Activated naive CD8-positive, alpha-beta T cell treated with anti-CD3 and anti-CD28 coated beads, Interleukin-2, amount 50 U/mL, for 16 hours (primary cell): ENCODE measurements around the gene FBXO45.
A peak's percentile ranks its signal among the peaks of the same experiment; 100 is the strongest.
"Not testable (repeated sequence)": the region's sequence is repeated elsewhere in the genome, so short reads cannot be mapped to it uniquely, and the experiment has no call there.

ENCODE experiments used
- DNase-seq: peaks from one replicate; pipeline ENCODE4 v3.0.0-alpha.2; 2020; ENCODE audit warnings: low read depth, low spot score

Gene FBXO45

DNA sequence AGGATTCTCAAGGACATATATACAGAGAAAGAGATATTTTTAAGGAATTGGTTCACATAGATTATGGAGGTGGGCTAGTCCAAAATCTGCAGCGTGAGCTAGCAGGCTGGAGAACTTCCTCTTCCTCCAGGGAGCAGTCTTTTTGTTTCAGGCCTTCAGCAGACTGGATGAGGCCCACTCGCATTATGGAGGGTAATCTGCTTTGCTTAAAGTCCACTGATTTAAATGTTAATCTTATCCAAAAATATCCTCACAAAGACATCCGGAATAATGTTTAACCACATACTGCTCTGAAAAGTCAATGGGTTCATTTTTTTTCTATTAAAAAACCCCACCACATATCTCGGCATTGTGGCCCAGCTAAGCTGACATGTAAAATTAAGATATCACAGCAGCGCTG, 48.8 kb downstream of the FBXO45 start:
- DNase-seq = no peak

GRCh38 chr3:196619223-196619622, 50.8 kb downstream of the FBXO45 start:
- DNase-seq = no peak

GRCh38 chr3:196619627-196620026, 51.2 kb downstream of the FBXO45 start:
- not testable (repeated sequence) for DNase-seq

GRCh38 chr3:196620161-196620604, 51.7 kb downstream of the FBXO45 start:
- no peak for DNase-seq

DNA sequence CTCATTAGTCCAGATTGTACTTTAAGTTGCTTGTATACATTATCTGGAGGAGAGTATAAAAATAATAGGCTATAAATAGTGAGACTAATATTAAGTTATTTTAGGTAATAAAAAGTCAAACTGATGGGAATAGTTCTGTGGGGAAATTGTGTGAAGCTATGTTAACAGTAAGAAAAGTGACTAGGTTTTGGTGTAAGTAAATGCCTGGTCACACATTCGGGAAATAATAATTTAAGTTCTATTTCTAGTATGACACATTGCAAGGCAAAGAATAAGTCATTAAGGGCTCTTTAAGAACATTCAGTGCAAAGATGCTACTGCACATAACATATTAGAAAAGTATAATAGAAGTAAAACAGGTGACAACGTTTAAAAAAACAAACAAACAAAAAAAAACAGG, 52.2 kb downstream of the FBXO45 start:
- no peak for DNase-seq

DNA sequence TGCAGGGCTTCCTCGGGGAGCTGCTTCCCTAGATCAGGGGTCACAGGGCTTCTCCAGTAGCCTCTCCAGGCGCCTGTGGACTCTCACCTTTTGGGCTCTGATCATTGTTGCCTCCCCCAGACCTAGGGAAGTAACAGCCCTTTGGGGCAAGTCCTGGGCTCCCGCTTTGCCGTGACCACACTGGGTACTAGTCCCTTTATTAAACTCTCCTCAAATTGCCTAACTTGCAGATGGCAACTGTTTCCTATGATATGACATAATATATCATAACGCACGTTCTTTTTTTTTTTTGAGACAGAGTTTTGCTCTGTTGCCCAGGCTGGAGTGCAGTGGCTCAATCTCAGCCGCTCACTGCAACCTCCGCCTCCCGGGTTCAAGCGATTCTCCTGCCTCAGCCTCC, 53.2 kb downstream of the FBXO45 start:
- no peak for DNase-seq

DNA sequence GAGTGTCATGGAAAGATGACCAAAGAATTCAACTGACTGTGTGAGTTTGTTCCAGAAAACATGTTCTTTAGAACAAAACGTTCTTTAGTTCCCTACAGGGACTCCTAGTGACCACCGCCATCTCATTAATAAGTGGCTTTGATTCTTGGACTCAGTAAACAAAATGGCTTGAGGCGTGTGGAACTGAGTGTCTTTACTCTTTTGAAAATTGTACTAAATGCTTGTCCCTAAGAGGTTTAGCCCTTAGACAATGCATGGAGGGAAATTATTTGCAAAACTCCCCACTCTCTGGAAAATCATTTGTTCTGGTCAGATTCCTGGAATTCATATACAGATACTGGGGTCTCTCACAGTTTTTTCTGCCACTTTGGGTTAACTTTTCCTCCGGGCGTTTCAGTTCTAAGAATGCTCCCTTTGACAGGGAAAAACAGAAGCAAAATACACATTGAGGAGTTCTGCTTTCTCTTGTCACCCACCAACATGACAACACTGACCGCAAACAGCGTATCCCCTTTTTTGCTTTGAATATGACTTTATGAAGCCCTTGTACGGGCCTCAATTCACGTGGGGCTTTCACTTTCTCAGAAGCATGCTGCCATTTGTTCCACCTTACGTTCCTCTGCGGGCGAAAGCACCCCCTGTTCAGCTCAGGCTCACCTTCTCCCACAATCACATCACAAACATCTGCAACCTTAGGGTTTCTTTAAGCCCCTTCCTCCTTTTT, 55.8 kb downstream of the FBXO45 start:
- peak; percentile 22 for DNase-seq

DNA sequence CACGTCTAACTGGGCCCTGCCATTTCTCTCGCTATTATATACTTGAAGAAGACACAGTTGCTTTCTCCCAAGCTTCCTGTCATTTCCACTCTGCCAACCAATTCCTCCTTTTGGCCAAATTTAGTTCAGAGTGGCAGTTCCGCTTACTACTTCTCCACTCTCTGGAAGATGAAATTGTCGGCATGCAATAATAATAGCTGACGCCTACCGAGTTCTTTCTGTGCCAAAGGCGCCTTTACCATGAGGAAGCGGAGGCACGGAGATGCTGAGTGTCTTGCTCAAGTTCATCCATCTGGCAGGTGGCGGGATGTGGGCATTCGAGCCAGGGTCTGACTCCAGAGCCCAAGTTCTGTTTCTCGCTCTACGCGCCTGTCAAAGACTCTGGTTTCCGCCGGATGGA, 56.4 kb downstream of the FBXO45 start:
- DNase-seq = no peak

DNA sequence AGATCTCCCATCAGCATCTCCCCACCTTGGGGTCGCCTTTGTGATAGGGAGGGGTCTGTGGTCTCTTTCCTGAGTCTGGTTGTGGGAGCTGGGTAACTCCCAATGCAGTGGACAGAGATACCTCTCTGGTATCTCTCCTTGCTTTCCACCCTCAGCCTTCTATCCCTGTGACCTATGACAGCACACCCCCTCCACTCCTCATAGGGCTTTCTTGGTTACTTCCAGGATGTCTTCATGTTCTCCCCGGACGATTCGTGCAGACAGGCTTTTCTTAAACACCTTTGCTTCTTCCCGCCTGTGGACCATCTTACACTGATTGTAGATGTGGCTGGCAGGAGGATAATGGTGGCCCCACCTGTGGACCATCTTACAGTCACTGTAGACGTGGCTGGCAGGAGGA, 56.9 kb downstream of the FBXO45 start:
- no peak for DNase-seq

GRCh38 chr3:196627918-196628231, 59.4 kb downstream of the FBXO45 start:
- no peak for DNase-seq

DNA sequence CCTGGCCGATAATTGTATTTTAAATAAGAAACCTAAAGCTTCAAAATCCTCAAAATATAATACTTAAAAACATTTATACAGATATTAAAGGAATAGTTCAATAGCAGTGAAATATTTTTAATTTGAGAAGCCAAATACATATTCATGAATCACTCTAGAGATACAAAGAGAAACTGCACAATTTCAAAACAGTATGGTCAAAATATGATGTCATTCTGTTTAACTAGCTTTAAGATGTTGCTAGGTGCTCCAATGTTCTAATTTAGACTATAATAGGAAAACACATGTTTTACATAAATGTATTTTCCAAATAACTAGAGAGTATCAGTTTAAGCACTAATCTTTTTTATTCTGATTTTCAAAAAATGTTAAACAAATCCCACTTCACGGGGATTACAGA, 60.8 kb downstream of the FBXO45 start:
- DNase-seq = no peak

- no peak for DNase-seq
Observed at GRCh38 chr3:196631682-196632045, 63.2 kb downstream of the FBXO45 start.

- DNase-seq = peak; percentile 56
Observed at GRCh38 chr3:196632046-196632751, 63.7 kb downstream of the FBXO45 start.

- no peak for DNase-seq
Observed at GRCh38 chr3:196633555-196634151, 65.2 kb downstream of the FBXO45 start.

GRCh38 chr3:196634224-196634623, 65.8 kb downstream of the FBXO45 start:
- no peak for DNase-seq

DNA sequence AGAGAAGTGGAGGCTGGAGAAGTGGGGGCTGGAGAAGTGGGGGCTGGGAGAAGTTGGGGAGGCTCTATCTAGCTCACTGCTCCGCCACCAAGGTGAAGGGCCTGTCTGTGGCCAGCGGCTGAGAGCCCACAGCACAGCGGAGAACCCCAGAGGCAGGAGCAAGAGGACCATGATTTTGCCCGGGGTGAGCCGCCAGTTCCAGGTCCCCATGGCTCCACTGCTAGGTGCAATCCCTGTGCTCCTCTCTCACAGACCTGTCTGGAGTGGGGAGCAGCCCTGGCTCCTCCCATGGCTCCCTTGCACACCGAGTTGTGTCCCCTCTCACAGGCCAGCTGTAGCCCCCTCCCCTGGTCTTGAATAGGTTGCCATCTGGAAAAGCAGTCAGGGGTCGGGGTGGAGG, 66.4 kb downstream of the FBXO45 start:
- DNase-seq = no peak

DNA sequence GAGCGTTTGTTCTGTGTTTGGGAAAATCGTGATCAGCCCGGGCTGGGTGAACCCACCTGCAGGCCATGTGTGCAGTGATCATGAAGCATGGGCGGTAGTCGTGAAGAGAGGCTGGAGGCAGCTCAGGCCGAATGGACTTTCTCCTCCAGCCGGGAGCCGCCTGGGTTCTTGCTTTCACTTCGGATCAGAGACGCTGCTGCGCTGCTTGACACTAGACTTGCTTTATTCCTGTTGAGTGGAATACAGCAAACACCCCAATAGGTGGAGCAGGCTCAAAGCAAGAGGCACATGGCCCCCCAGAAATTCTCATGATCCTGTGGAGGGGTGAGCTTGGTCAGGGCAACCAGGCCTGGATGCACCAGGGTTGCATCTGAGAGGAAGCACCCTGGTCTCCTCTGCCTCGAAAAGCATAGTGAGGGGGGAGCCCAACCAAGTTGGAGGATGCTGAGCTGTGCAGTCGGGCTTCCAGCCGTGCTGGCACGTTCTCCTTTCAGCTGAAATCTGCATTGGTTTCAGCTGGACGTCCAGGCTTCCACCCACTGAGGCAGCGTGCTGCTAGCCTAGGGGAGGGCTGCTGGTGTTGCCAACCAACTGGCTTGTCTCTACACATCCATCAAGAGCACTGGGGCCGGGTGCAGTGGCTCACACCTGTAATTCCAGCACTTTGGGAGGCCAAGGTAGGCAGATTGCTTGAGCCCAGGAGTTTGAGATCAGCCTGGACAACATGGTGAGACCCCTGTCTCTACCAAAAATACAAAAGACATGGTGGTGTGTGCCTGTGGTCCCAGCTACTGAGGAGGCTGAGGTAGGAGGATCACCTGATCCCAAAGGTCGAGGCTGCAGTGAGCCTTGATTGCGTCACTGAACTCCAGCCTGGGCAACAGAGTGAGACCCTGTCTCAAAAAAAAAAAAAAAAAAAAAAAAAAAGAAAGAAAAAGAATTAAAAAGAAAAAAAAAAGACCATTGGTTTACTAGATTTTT, 68.2 kb downstream of the FBXO45 start:
- DNase-seq = no peak

DNA sequence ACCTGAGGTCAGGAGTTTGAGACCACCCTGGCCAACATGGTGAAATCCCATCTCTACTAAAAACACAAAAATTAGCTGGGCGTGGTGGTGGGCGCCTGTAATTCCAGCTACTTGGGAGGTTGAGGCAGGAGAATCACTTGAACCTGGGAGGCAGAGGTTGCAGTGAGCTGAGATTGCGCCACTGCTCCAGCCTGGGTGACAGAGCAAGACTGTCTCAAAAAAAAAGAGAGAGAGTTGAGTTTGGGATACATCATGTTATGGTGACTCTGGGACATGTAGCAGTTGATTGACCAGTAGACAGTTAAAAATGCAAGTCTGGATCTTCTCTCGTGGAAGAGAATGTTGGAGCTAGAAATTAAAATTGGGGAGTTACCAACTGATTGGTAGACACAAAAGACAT, 69.5 kb downstream of the FBXO45 start:
- DNase-seq = not testable (repeated sequence)
